Liver (tissue), 3 donors: ENCODE results near the gene TMEM53.

Experiments
- CTCF ChIP-seq: fragments of 150-350 bp; IDR thresholded peaks from 2 replicates; pipeline ENCODE4 v1.5.1; 2017; ENCODE audit warnings: improper control_type of control experiment, low read depth, low read length; ENCODE audit not compliant: missing input control
- EGR1 ChIP-seq, 2 donors: IDR thresholded peaks; 2 replicates each; pipeline ENCODE4 v1.6.1; 2016 to 2018; ENCODE audit warnings: antibody characterized with exemption in 2 of 2, low read depth in 2 of 2
- RAD21 ChIP-seq, 2 donors: IDR thresholded peaks; 2 replicates each; pipeline ENCODE4 v1.6.1; 2016; ENCODE audit warnings: antibody characterized with exemption in 2 of 2, mild to moderate bottlenecking in 2 of 2
- SP1 ChIP-seq: IDR thresholded peaks from 2 replicates; pipeline ENCODE4 v1.6.1; 2018; ENCODE audit warnings: antibody characterized with exemption, mild to moderate bottlenecking
- TAF1 ChIP-seq: conservative IDR thresholded peaks from 2 replicates; pipeline ENCODE4 v1.6.1; 2016; ENCODE audit warnings: antibody characterized with exemption, mild to moderate bottlenecking
- TF ChIP-seq, protein P1 (sequence below): IDR thresholded peaks from 2 replicates; pipeline ENCODE4 v1.6.1; 2016; ENCODE audit warnings: antibody characterized with exemption
- TF ChIP-seq, protein P2 (sequence below): IDR thresholded peaks from 2 replicates; pipeline ENCODE4 v1.6.1; 2016; ENCODE audit warnings: antibody characterized with exemption
- TF ChIP-seq, protein P3 (sequence below): IDR thresholded peaks from 2 replicates; pipeline ENCODE4 v1.6.1; 2016; ENCODE audit warnings: antibody characterized with exemption, mild to moderate bottlenecking
- donor health status: healthy.
- donor health status: healthy.

DNA sequence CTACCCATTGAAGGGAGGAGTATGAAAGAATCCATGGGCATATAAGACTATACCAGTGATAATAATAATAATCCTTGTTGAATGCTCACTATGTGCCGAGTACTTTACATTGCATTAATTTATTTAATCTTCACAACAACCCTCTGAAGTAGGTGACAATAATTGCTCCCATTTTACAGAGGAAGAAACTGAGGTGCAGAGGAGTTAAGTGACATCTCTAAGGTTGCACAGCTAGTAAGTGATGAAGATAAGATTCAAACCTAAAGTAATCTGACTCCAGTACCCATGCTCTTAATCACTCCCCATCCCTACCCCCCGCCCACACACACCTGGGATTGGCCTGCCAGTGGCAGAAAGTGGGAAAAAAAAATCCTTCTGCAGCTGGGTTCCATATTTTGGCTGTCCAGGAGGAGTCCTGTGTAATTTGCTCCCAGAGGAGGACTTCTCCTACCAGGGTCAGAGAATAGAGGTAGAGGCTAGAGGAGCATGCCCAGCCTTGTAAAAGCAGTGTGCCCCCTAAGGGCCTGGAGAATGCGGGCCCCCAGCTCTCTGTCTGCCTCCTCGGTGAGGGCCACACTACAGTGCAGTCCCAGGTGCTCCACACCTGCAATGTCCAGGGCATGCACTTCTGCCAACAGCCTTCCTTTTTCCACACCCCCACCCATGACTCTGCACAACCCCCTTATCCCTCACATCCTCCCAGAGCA lies 57.8 kb downstream of the TMEM53 start:
- TF ChIP-seq CTCF (no peak), TAF1 (no peak), EGR1 (IDR thresholded peaks at IDR 0.05; ENCODE audit: low read depth in 2 of 2) (no peak), SP1 (no peak), RAD21 (IDR thresholded peaks at IDR 0.05) (no peak)
- TF ChIP-seq, protein P1, sequence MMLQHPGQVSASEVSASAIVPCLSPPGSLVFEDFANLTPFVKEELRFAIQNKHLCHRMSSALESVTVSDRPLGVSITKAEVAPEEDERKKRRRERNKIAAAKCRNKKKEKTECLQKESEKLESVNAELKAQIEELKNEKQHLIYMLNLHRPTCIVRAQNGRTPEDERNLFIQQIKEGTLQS, result no peak
- TF ChIP-seq, protein P2, sequence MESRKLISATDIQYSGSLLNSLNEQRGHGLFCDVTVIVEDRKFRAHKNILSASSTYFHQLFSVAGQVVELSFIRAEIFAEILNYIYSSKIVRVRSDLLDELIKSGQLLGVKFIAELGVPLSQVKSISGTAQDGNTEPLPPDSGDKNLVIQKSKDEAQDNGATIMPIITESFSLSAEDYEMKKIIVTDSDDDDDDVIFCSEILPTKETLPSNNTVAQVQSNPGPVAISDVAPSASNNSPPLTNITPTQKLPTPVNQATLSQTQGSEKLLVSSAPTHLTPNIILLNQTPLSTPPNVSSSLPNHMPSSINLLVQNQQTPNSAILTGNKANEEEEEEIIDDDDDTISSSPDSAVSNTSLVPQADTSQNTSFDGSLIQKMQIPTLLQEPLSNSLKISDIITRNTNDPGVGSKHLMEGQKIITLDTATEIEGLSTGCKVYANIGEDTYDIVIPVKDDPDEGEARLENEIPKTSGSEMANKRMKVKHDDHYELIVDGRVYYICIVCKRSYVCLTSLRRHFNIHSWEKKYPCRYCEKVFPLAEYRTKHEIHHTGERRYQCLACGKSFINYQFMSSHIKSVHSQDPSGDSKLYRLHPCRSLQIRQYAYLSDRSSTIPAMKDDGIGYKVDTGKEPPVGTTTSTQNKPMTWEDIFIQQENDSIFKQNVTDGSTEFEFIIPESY, result no peak
- TF ChIP-seq, protein P3, sequence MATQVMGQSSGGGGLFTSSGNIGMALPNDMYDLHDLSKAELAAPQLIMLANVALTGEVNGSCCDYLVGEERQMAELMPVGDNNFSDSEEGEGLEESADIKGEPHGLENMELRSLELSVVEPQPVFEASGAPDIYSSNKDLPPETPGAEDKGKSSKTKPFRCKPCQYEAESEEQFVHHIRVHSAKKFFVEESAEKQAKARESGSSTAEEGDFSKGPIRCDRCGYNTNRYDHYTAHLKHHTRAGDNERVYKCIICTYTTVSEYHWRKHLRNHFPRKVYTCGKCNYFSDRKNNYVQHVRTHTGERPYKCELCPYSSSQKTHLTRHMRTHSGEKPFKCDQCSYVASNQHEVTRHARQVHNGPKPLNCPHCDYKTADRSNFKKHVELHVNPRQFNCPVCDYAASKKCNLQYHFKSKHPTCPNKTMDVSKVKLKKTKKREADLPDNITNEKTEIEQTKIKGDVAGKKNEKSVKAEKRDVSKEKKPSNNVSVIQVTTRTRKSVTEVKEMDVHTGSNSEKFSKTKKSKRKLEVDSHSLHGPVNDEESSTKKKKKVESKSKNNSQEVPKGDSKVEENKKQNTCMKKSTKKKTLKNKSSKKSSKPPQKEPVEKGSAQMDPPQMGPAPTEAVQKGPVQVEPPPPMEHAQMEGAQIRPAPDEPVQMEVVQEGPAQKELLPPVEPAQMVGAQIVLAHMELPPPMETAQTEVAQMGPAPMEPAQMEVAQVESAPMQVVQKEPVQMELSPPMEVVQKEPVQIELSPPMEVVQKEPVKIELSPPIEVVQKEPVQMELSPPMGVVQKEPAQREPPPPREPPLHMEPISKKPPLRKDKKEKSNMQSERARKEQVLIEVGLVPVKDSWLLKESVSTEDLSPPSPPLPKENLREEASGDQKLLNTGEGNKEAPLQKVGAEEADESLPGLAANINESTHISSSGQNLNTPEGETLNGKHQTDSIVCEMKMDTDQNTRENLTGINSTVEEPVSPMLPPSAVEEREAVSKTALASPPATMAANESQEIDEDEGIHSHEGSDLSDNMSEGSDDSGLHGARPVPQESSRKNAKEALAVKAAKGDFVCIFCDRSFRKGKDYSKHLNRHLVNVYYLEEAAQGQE, result no peak
